ENCODE measurements around the gene SNCB. TPM values are rescaled to one million over a fixed set of nuclear protein-coding genes. Genes with fewer than 3 reads are reported as not detected.

The SNCB gene
- total and polyA plus RNA-seq, 9 donors: 0.13 TPM; not detected in 8

DNA sequence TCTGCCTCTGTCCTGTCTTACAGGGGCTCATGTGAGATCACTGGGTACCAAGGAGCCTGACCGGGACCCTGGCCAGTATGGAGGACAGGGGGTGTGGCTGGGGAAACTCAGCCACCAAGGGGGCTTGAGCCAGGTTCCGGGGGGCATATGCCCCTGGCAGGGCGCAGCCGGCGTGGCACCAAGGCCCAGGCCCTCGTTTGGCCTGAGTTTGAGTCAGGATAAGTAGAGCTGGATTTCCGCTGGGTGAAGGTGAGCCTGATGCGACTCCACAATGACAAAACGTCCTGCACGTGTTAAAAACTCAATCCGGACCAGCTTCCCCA is 16.3 kb upstream of the SNCB start:
- intact Hi-C loops (cut with DNase I): loop anchor here in 1 of 4 donors (5.0 kb wide), 1 partner anchor 229 kb away; the partner anchor contains the start of gene CLTB
- WGBS, 3 donors: 15 to 24% (median 21%) methylated on average over 11 of the region's 11 CpGs
- Histone ChIP-seq H3K27ac (peak overlapping the region in 1 of 2 donors; percentile 73), H3K4me3 (peak overlapping the region; percentile 41), H3K36me3 (no peaks in the 10 kb centered on the region), H3K27me3 (no peaks in the 10 kb centered on the region), H3K4me1 (ENCODE audit: insufficient read depth) (peaks cover 9% of the 10 kb centered on the region), H3K9me3 (no peaks in the 10 kb centered on the region)
- no peak for TF ChIP-seq EP300 (IDR thresholded peaks at IDR 0.05)
- TF ChIP-seq POLR2A (IDR thresholded peaks at IDR 0.05): no peak
- TF ChIP-seq, protein P1, sequence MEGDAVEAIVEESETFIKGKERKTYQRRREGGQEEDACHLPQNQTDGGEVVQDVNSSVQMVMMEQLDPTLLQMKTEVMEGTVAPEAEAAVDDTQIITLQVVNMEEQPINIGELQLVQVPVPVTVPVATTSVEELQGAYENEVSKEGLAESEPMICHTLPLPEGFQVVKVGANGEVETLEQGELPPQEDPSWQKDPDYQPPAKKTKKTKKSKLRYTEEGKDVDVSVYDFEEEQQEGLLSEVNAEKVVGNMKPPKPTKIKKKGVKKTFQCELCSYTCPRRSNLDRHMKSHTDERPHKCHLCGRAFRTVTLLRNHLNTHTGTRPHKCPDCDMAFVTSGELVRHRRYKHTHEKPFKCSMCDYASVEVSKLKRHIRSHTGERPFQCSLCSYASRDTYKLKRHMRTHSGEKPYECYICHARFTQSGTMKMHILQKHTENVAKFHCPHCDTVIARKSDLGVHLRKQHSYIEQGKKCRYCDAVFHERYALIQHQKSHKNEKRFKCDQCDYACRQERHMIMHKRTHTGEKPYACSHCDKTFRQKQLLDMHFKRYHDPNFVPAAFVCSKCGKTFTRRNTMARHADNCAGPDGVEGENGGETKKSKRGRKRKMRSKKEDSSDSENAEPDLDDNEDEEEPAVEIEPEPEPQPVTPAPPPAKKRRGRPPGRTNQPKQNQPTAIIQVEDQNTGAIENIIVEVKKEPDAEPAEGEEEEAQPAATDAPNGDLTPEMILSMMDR (IDR thresholded peaks at IDR 0.05): no peak
- DNase-seq: no peak

DNA sequence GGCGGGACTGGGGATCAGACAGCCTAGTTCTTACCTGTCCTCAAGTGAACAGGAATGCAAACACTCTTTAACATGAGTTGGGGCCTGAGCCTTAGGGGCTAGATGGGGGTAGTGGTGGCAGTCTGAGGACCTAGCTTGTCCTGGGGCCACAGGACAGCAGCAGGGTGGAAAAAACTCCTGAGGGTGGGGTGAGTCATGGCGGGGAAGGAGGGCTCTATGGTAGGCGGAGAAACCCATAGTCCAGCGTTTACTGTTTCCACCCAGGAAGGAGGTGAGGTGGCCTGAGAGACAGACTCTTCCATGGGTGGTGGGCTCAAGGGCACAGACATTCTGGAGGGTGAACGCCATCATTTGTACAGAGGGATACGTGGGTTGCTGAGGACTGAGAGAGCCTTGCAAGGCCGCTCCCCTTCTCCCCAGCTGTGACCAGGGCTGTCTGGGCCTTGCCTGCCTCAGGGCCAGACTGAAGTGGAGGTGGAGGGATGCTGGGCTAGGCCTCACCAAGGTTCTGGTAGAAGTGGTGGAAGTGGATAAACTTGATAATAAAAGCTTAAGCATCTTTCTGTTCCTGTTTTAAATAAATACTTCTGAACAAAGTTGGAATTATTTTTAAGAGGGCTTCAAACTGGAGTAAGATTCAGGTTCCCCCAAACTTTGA is 15.8 kb upstream of the SNCB start:
- no peak for DNase-seq
- Histone ChIP-seq H3K9me3 (no peaks in the 10 kb centered on the region), H3K4me3 (no peak overlapping the region), H3K27ac (peak overlapping the region in 1 of 2 donors; percentile 73), H3K27me3 (no peaks in the 10 kb centered on the region), H3K4me1 (ENCODE audit: insufficient read depth) (peaks cover 9% of the 10 kb centered on the region), H3K36me3 (no peaks in the 10 kb centered on the region)
- no peak for TF ChIP-seq EP300 (IDR thresholded peaks at IDR 0.05)
- 90 to 92% (median 91%) methylated on average over 7 of the region's 7 CpGs for WGBS, 3 donors
- intact Hi-C loops (cut with DNase I): loop anchor here in 1 of 4 donors (5.0 kb wide), 1 partner anchor 229 kb away; the partner anchor contains the start of gene CLTB

GRCh38 chr5:176644878-176645670 is 14.7 kb upstream of the SNCB start:
- no peaks in the 10 kb centered on the region for H3K36me3 ChIP-seq
- WGBS, 3 donors: 84 to 89% (median 85%) methylated on average over 22 of the region's 22 CpGs
- DNase-seq: peak in 1 of 5 donors; percentile 24
- intact Hi-C loops (cut with DNase I): loop anchor here in 1 of 4 donors (5.0 kb wide), 1 partner anchor 228 kb away; the partner anchor contains the start of gene CLTB
- H3K9me3 ChIP-seq: no peaks in the 10 kb centered on the region
- no peak for TF ChIP-seq POLR2A (IDR thresholded peaks at IDR 0.05)
- TF ChIP-seq EP300 (IDR thresholded peaks at IDR 0.05): no peak
- TF ChIP-seq, protein P1 (IDR thresholded peaks at IDR 0.05): no peak
- H3K27me3 ChIP-seq: no peaks in the 10 kb centered on the region
- H3K4me1 ChIP-seq (ENCODE audit: insufficient read depth): peaks cover 9% of the 10 kb centered on the region
- no peak overlapping the region for H3K4me3 ChIP-seq
- H3K27ac ChIP-seq: no peak overlapping the region

GRCh38 chr5:176644294-176644693 is 14.0 kb upstream of the SNCB start:
- WGBS, 3 donors: 68 to 70% (median 70%) methylated on average over 9 of the region's 9 CpGs
- intact Hi-C loops (cut with DNase I): no loop called here

More at GRCh38 chr5:176644294-176644693, 14.0 kb upstream of the SNCB start:
- no peaks in the 10 kb centered on the region for H3K36me3 ChIP-seq
- no peak overlapping the region for H3K4me3 ChIP-seq
- TF ChIP-seq POLR2A (IDR thresholded peaks at IDR 0.05) (no peak), EP300 (IDR thresholded peaks at IDR 0.05) (no peak)
- TF ChIP-seq, protein P1 (IDR thresholded peaks at IDR 0.05): no peak
- H3K27me3 ChIP-seq: no peaks in the 10 kb centered on the region
- peaks cover 9% of the 10 kb centered on the region for H3K4me1 ChIP-seq (ENCODE audit: insufficient read depth)
- H3K27ac ChIP-seq: no peak overlapping the region
- peak in 1 of 5 donors; percentile 6 for DNase-seq
- no peaks in the 10 kb centered on the region for H3K9me3 ChIP-seq

Data from ovary (tissue), 9 donors.